HG02884 (cell line): ENCODE results near the gene KRT38.

ENCODE experiments used
- ATAC-seq: cut with Tn5 transposase; IDR thresholded peaks from one replicate; pipeline ENCODE4 v1.9.1; 2021; ENCODE audit warnings: mild to moderate bottlenecking, moderate library complexity; ENCODE audit not compliant: unreplicated experiment

KRT38 gene

DNA sequence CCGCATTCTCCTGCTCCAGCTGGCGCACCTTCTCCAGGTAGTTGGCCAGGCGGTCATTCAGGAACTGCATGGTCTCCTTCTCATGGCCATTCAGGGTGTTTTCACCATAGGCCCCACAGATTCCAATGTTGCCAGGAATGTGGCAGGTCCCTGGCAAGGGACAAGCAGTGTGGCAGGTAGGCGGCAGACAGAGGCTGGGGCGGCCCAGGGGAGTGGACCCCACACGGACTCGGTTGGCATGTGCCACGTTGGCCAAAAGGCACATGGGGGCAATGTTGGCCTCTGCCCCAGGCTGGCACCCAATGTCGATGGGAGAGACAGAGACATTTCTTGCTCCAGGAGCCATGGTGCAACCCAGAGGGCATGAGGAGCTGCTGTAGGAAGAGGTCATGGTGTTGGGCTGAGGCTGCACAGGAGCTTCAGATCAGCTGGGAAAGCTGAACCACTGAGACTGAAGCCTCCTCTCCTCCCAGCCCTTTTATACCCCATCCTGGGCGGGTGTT is at the start of gene KRT38:
Gene KRT38, minus strand, starts transcription at position 453 of the 503 bp plus-strand sequence. Its CDS starts 62 bp downstream, at position 391.
- ATAC-seq, result no peak

DNA sequence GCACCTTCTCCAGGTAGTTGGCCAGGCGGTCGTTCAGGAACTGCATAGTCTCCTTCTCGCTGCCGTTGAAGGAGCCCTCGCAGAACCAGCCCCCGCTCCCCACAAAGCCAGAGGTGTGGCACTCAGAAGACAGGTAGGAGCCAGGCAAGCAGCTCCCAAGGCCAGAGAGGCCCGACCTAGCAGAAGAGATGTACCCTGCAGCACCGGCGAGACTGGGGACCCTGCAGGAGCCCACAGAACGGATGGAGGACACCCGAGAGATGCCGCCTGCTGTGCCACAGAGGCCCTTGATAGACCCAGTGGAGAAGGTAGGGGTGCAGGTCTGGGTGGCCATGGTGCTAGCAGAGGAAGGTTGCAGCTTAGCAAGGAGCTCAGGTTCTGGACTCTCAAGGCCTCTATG is 48.7 kb upstream of the KRT38 start, which contains the start of gene KRT36:
Gene KRT36, minus strand, starts transcription at position 380 of the 400 bp plus-strand sequence. Its CDS starts 46 bp downstream, at position 334.
- ATAC-seq, result no peak

DNA sequence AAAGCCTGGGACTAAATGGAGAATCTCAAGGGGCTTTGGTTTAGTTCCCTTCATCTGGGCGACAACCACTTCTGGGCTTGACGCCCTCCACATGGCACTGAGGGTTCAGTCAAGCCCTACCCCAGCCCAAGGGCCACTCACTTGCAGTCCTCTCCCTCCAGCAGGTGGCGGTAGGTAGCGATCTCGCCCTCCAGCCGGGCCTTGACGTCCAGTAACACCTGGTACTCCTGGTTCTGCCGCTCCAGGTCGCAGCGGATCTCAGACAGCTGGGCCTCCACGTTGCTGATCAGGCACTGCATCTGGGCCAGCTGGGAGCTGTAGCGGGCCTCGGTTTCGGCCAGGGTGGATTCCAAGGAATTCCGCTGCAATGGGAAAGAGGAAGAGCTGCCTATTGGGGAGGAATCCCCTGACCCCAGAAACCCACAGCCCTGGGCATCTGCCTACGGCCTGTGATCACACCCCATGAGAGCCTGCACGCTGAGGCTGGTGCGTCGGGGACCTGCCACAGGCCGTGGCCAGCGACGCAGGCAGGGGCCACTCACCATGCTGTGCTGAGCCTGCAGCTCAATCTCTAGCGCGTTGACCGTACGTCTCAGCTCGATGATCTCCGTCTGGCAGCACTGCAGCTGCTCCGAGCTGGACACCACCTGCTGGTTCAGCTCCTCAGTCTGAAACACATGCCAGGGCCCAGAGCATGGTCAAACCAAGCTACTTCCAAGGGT is 46.2 kb upstream of the KRT38 start:
- ATAC-seq, result no peak

DNA sequence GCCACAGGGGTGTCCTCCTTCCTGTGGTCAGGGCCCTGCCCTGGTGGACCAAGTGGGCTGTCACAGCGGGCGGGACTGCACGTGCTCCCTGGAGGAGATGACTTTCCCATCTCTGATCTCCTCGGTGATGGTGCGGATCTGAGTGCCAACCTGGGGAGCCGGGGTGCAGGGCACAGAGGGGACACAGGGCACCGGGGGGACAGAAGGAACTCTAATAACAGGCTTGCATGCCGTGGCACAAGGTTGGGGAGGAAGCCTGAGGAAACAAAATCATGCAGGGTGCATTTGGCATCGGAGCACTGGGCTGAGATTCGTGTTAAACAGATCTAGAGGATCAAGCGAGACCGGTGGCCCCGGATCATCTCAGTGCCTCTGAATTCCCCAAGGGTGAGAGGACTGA is 45.5 kb upstream of the KRT38 start:
- no peak for ATAC-seq

DNA sequence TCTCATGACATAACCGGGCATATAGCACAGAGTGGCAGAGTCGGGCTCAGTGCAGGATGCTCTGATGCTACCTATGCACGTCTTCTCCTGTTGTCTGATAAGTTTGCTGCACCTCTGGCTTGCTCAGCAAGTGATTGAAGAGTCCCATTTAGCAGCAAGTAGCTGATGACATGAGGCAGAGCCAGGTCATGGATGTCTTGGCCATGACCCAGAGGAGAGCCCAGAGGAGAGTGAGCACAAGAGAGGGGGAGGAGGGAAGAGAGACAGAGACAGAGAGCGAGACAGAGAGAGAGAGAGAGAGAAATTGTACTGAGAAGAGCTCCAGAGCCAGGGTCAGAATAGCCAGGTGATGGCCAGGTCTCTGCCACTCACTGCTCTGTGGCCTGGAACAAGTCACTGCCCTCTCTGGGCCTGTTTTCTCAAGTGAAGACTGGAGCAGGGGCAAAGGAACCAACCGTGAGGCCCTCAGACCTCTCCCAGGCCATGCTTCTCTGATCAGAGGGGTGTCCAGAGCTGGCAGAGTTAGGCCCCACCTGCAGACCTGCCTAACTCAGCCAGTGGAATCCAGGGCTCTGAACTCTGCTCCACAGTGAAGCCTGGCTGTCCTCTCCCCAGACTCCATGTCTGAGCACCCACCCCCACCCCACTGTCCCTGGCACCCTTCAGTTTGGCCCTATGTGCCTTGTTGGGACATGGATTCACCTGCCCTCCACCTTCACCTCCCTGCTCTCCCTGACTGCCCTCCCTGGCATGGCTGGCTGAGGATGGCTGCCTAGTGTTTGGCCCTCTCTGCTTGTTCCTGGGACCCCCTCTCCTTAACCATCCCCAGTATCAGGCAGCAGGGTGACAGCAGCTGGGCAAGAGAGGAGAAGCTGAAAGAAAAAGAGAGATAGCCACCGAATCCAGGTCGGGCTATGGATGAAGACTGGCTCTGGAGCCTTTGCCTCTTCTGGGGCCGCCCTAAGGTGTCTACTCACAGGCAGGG is 44.4 kb upstream of the KRT38 start:
- ATAC-seq, result no peak

DNA sequence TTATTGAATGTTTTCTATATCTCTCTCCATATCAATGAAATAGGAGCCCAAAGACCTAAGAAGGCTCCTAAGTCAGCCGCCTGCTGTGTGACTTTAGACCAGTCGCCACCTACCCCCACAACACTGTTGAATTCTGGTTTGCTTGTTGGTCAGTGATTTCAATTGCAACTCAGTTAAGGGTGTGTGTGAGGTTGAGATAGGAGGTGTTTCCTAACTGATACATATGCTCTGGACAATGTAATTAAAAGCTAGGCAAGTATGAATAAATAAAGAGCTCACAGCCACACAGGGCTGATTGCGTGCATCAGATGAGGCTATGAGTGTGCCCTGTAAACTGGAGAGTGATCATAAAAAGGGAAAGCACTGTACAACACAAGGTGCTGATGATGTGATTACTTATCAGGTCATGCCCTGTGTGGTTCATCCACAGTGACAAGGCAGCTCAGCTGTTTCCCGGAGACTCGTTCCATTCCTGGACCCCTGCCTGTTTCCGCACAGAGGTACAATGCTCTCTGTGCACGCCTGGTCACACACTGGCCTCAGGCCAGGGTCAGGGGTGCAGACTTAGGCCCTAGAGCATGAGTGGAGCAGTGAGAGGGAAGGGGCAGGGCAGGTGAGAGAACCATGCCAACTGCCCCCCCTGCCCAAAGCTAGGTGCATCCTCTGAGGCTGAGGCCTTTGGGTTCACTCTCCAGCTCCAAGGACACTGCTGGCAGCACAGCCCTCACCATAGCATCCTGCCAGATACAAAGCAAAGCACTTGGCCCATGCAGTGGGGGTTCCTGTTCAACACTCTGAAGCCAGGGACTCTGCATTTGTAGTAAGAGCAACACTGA is 43.4 kb upstream of the KRT38 start:
- ATAC-seq, result no peak

DNA sequence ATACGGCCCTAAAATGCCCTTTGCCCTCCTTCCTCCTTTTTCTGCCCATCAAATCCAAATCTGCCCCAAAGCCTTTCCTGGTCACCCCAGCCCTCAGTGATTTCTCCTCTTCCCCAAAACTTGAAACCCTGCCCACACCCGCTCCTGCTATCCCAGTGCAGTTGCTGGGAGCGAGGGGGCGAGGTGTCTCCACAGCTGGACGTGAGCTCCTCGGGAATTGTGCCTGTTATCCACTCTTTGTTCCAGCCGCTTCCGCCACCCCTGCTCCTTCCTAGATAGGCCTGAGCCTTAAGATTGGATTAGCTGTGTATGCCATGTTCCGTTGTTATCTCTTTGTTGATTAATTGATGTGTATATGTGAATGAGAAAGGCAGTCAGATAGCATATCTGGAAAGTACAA is 42.7 kb upstream of the KRT38 start:
- no peak for ATAC-seq

DNA sequence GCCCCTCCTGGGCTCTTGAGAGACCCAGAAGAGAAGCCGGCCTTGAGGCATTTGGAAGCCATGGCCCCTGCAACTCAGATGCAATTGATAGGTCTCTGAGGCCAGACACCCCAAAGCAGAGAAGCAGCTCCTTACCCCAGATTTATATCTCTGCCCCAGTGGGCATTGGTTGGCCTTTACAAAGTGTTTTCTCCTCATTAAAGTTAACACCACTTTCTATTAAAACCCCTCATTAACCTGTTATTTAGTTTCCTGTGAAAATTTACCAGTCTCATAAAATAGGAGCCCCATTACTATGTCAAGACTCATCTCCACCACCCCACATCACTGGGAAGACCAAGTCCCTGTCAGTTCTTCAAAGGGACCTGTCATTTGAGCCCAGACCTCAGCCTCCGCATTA is 40.3 kb upstream of the KRT38 start, which contains the start of gene KRT35:
Gene KRT35, minus strand, starts transcription at position 116 of the 400 bp plus-strand sequence. Its CDS starts 54 bp downstream, at position 62.
- ATAC-seq, result no peak

DNA sequence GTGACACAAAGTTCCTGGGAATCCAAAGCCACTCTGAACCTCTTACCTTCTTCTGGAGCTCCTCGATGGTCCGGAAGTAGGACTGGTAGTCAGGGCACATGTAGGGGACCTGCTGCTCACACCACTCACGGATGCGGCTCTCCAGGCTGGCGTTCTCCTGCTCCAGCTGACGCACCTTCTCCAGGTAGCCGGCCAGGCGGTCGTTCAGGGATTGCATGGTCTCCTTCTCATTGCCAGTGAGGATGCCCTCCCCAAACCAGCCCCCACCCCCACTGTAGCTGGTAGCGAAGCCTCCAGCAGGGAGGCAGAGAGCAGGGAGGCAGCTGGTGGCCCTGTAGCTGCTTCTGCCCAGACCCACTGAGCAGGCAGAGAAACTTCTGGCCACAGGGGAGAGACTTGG is 39.8 kb upstream of the KRT38 start:
- ATAC-seq, result no peak

DNA sequence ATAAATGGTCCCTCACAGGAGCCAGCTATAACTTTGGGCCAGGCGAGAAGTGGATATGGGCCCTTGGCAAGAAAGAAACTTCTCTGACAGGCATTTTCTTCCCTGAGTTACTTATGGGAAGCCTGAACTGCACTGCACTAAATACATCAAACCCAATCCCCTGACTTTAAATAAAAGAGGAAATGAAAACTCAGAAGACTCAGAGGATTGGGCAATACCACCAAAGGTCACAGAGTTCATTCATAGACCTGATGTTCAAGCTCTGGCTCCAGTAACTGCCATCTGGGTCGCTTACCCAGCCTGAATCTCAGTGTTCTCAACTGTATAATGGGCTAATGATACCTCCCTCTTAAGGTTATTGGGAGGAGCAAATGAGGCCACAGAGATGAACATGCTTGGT is 39.4 kb upstream of the KRT38 start:
- ATAC-seq, result no peak

DNA sequence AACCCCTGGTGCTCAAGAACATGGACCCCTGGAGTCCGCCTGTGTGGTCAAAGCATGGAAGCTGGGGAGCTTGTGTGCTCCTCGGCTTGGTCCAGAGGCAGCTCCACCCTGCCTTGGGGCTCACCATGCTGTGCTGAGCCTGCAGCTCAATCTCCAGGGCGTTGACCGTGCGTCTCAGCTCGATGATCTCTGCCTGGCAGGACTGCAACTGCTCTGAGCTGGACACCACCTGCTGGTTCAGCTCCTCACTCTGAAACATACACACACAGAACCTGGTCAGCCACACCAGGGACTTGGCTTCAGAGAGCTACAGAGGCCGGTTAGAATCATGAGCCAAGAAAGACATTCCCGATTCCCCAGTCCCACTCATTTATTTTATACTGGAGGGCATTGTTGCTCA is 37.5 kb upstream of the KRT38 start:
- no peak for ATAC-seq

DNA sequence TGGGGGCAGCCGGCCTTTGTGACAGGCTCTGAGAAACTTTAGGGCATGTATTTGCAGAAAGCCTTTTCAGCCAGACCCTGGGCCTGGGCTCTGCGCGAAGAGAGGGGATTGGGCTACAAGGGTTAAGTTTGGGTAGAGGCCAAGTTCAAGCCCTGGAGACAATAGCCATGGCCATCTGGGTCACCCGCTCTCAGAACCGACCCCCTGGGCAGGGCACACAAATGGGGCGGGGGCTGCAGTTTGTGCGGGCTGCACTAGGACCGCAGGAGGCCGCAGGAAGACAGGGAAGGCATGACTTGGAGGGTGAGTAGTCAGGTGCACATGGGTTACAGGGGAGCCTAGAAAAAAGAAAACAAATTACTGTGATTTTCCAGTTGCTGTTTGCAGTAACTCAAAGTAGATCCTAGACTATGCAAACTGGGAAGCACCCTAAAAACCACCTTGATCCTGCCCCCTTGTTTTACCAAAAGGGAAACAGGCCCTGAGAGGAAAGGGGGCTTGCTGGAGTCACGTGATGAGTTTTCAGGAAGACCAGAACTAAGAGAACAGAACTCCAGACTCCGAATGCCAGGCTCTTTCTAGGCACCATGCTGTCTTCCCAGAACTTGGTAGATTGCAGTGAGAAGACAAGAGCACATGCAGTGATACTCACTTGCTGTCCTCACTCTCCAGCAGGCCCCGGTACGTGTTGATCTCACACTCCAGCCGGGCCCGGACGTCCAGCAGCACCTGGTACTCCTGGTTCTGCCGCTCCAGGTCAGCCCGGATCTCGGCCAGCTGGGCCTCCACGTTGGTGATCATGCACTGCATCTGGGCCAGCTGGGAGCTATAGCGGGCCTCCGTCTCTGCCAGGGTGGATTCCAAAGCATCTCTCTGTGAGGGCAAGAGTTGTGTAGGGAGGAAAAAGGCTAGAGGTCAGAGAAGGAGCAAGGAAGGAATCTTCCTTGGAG is 36.4 kb upstream of the KRT38 start:
- no peak for ATAC-seq

DNA sequence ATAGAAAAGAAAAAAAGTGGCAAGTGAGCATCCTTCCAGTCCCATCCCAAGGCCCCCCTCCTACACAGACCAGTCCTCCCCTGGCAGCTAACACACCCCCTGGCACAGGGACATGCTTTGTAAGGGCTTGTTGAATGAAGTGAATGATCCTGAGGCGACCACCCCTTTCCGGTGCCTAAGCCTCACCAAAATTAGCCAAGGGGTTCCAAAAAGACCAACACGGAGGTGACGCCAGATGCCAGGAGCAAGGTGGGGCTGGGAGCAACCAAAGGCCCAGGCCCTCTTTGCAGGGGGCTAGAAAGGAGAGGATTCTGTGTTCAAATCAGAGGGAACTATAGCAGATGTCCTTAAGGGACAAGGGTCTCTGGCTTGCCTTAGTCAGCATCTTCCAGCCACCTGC is 34.6 kb upstream of the KRT38 start:
- no peak for ATAC-seq

DNA sequence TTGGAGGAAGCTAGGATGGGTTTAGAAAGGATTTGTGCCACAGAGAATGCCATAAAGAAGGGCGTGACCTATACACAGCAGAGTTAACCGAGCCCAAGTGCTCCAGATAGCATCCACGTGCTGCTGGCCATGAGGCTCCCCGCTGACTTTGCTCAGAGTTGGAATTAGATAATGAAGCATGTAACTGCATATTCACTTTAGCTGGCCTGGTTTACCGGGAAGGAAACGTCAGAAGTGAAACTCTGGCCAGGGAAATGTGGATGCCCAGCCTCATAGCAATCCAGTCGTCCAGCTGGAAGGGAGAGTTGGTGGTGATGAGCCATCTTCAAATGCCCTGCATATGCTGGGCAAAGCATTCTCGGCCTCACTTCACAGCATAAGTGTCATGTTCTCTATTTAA is 34.1 kb upstream of the KRT38 start:
- no peak for ATAC-seq

DNA sequence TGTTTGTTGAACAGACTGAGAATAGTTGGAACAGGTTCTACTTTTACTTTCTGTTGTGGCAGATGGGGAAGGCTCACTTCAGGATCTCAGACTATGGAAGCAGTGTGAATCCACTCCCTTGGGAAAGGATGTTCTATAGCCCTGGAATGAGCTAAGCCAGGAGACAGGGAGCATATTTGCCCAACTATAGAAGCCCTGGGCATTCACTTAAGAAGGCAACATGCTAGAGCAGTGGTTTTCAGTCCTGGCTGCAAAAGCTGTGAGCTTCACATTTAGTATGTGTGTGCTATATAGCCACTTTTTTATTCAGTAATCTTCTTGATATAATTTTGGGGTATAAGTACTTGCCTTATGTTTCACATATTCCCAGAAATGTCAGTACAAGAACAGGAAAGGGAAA is 27.6 kb upstream of the KRT38 start:
- ATAC-seq, result no peak

DNA sequence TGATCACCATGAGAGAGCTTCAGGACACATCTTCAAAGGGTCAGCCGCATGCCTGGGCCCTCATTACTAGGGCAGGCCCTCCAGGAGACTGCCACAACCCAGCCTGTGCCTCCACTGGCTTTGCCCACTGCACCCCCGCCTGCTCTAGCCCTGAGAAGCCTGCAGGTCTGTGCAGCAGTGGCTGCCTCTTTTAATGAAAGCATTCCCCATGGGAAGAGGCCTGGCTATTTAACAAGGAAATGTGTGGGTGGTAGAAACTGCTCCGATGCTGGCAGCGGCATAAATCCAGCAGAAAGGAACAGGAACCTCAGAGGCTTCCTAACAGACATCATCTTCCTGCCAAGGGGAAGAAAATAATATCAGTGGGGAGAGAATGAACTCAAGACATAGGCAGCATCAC is 26.8 kb upstream of the KRT38 start:
- no peak for ATAC-seq

DNA sequence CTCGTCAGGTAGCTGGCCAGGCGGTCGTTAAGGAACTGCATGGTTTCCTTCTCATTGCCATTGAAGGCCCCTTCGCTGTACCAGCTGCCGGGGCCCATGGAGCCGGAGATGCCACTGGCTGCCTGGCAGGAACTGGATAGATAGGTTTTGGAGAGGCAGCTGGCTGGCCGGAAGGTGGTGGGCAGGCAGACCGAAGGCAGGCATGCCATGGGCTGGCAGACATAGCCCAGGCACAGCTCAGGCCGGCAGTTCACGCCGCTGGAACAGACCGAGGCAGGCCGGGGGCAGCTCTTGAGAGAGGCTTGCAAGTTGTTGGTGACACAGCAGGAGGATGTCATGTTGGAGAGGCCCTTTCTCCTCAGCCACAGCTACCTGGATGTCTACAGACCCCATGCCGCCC is 26.2 kb upstream of the KRT38 start, which contains the start of gene KRT32:
Gene KRT32, minus strand, starts transcription at position 399 of the 400 bp plus-strand sequence. Its CDS starts 61 bp downstream, at position 338.
- no peak for ATAC-seq

DNA sequence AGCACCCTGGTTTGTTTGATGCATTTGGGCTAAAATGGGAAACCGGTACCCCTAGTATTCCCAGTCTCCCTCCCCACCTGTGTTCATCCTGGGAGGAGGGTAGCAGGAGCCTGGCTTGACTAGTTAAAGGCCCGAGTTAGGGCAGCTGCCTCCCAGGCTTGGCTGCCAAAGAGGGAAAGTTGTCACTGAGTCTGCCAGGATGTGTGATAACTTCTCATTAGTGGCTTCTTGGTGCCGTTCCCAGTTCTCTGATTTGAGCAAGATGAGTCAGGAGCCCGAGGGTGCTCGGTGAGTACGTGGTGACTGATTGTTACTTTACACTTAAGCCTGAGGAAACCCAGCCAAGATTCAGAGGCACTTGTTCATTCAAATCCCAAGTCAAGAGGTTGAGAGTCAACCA is 23.9 kb upstream of the KRT38 start:
- ATAC-seq, result no peak

DNA sequence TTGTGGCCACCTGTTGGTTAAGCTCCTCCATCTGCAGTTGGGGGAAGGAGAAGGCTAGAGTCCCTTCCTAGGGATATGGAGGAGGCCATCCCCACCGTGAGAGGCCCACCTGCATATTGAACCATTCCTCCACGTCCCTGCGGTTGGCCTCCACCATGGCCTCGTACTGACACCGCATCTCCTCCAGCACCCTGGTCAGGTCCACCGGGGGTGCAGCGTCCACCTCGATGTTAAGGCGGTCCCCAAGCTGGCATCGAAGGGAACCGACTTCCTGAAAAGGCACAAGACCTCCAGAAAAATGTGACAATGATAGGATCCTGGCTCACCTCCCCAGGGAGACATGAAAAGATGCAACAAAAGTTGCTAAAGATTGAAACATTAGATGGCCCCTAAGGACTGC is 23.4 kb upstream of the KRT38 start:
- ATAC-seq, result no peak
